Right hindlimb (tissue), 1 donor: ENCODE measurements around the gene ATG16L1.

Experiments
- DNase-seq: peaks from one replicate; pipeline ENCODE4 v3.0.0-alpha.2; 2018

ATG16L1 gene

GRCh38 chr2:233261819-233262555 lies 10.5 kb downstream of the ATG16L1 start:
- DNase-seq, result no peak

DNA sequence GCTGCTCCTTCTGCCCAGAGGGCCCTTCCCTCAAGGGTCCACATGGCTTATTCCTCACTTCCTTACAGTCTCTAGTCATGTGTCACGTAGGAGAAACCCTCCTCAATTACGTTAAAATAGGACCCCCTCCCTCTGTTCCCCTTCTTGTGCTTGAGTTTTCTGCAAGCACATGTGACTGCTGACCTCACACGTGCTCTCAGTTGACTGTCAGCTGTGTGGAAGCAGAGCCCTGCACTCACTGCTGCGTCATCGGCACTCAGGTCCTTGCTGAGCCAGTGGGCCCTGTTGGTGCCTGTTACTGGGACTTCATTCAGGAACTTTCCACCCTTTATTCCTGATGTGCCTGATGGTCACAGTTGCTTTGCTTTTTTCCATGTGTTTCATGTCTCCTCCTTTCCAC lies 11.1 kb downstream of the ATG16L1 start:
- DNase-seq, result no peak

DNA sequence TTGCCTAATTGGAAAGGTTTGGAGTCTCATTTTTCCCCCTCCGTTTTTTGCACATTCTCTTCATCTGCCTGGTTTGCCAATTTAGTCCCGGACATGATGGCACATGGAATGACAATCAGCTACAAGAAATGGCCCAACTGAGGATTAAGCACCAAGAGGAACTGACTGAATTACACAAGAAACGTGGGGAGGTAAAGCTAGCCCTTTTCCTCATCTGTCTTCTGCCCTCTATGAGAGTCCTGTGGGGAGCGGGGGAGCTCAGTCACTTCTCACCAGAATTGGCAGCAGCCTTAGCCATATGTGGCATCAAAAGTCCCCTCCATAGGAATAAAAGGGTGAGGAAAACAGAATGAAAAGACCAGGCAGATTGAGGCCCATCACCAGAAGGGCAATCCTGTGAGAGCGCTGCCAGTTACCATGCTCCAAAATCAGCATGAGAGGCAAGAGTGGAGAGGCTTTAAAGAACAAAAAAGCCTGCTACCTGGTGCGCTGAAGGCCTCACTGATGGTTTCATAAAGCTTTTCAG lies 11.6 kb downstream of the ATG16L1 start:
- DNase-seq, result no peak

DNA sequence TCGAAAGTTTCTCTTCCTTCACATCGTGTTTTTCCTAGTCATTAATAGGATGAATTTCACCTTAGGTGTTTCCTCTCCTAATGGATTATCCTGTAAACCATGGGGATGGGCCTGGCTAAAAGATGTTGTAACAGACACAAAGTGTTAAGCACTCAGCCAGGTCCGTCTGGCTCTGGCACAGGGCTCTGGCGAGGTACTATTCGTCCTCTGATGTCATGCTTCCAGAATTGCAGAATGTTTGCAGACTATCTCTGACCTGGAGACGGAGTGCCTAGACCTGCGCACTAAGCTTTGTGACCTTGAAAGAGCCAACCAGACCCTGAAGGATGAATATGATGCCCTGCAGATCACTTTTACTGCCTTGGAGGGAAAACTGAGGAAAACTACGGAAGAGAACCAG lies 13.2 kb downstream of the ATG16L1 start:
- no peak for DNase-seq

GRCh38 chr2:233265899-233266431 lies 14.5 kb downstream of the ATG16L1 start:
- no peak for DNase-seq

GRCh38 chr2:233266481-233266880 lies 15.0 kb downstream of the ATG16L1 start:
- no peak for DNase-seq

DNA sequence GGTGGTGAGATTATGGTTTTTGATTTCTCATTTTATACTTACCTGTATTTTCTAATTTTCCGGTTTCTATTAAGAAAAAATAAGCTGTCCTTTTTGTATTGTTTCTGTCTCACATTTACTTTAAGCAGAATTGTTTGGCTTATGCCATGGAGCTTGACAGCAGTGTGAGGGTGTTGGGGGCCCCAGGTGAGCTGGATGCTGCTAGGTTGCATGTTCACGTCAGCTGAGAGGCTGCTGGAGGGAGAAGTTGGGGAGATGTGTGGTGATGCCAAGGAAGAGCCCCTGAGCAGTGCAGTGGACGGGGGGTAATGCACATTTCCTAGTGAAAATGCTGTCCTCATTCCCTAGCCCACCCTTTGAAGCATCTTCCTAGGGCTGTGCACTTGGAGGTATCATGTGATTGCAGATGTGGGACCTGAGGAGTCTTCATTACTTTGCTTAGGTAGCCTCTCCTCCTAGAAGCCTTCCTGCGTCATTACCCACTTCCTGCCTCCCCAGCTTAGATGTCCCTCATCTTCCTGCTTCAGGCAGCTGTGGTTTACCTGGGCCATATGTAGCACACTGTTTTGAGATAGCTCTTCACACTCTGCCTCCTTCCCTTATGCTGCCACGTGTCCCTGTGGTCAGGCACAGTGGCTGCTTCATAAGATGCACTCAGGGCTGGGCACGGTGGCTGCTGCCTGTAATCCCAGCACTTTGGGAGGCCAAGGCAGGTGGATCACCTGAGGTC lies 16.2 kb downstream of the ATG16L1 start:
- DNase-seq, result no peak

GRCh38 chr2:233270366-233270765 lies 18.9 kb downstream of the ATG16L1 start:
- DNase-seq, result no peak

DNA sequence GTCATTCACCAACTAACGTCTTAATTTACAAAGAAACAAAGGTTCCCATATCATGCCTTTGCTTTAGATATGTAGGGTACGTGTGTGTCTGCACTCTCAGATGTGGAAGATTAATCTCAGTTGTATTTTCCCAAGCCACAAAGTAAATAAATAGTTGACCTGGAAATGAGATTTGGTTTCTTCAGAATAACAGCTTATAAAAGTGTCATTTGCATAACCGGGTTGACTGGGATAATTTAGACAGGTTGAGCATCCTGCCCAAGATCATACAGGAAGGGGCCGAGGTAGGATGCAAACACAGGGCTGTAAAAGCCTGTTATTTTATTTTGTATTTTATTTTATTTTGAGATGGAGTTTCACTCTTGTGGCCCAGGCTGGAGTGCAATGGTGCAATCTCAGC lies 19.5 kb downstream of the ATG16L1 start:
- no peak for DNase-seq

GRCh38 chr2:233271693-233272092 lies 20.2 kb downstream of the ATG16L1 start:
- DNase-seq, result no peak

GRCh38 chr2:233273120-233273519 lies 21.6 kb downstream of the ATG16L1 start:
- no peak for DNase-seq

GRCh38 chr2:233275223-233275622 lies 23.8 kb downstream of the ATG16L1 start:
- no peak for DNase-seq

DNA sequence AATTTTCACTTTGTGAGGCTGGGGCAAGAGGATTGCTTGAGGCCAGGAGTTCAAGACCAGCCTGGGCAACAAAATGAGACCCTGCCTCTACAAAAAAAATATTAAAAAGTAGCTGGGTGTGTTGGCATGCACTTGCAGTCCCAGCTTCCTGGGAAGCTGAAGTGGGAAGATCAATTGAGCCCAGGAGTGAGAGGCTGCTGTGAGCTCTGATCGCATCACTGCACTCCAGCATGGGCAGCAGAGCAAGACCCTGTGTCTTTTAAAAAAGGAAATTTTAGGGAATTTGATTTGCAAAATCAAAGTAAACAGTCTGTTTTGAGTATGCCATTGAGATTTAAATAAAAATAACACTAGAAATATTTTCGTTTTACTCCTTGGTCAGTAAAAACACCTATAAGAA lies 27.4 kb downstream of the ATG16L1 start:
- DNase-seq, result no peak

DNA sequence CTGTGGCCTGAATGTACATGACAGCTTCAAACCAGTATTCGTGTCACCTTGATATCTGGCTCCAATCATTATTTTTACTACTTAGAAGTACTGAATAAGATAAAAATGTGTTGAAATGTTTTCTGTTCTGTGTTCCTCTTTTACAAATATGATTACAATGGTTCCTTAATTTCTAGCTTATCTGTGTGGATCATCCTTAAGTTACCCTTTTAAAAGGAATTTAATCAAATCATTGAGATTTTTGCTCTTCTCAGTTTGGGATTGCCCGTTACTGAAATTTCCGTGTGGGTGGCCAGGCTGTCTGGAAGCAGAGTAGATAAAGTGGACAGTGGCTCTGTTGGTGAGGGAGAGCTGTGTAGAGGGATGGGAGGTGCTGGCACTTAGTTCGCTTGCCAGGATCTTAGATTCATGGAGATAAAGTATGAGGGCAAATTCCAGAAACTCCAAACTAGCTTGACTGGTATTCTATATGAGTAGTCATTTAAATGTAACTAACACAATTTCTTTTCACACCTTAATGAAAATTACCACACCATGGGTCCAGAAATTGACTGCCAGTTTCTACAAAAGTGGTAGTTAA lies 28.7 kb downstream of the ATG16L1 start:
- DNase-seq, result no peak

DNA sequence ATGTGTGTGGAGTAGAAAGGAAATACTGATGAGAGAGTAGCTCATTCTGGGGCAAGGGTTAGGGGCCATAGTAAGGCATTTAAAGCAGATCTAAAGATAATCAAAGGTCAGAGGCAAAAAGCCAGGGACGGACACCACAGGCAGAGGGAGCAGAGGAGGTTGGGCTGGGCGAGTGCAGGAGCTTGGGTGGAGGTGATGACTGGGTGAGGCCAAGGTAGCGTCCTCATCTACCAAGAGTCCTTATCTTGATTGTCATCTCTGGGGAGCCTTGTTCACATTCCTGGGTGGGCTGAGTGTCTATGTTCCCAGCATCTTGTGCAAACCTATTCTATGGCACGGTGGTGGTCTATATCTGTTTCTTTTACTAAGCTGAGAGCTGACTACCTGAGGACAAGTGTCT lies 30.1 kb downstream of the ATG16L1 start:
- DNase-seq, result no peak

GRCh38 chr2:233281992-233282603 lies 30.6 kb downstream of the ATG16L1 start:
- no peak for DNase-seq

GRCh38 chr2:233285921-233286320 lies 34.4 kb downstream of the ATG16L1 start:
- DNase-seq, result no peak

DNA sequence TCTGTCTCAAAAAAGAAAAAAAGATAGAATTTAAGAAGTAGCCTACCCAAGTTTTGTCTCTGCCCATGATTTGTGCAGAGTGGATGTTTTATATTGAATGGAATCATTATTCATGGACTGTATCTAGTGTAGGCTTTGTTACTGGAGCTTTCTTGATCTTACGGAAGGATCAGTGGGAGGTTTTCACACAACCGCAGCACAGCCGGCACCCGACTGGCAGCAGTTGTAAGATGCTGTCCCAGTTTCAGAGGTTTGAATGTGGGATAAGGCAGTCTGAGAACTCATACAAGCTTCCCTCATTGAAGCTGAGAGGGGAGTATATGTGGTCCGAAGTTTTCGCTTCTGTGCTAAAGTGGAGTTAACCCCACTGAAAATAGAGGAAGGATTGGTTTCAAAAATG lies 36.4 kb downstream of the ATG16L1 start:
- no peak for DNase-seq

DNA sequence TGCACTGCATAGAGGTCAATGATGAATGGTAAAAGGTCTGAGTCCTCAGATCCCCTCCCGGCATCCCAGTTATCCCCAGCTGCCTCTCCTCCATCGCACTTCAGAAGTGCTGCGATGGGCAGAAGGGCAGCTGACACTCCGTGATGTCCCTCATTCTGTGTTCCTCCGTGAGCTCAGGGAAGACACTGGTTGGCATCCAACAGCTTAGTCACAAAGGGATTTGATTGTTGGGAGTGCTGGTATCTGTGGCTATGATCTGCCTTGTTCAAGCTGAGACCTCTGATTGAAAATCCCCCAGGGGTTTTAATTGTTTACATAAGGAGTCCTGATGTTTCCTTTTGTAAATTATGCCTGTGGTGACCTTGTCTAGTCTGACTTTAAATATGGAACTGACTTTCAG lies 37.2 kb downstream of the ATG16L1 start:
- no peak for DNase-seq

GRCh38 chr2:233289648-233290047 lies 38.2 kb downstream of the ATG16L1 start:
- no peak for DNase-seq

DNA sequence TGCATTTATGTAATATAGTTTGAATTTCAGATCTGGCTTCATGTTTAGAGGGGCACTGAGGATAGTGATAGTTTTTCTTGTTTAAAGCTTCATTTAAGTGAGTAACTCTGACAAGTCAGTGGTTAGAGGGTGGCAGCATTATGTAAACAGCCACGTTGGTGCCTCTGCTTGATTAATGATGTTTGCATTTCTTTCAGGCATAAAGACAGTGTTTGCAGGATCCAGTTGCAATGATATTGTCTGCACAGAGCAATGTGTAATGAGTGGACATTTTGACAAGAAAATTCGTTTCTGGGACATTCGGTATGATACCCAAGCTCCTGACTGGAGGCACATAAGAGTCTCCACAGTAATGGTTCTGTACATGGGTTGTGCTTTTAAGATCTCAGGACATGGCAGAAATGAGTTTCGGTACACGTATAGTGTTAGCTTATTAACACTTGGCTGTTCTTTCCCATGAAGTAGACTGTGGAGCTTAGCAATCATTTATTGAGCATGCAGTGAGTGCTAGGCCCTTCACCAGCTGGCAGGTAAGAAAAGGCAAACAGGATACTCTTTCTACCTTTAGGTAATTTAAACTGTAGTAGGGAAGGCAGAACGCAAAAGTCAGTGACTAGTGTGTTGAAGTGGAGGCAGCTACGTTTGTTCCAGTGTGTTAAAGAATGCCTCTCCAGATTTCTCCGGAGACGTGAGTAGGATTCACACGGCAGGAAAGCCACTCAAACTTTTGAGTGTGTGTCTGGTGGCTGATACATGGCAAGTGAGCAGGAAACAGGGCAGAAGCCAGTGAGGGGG lies 38.8 kb downstream of the ATG16L1 start:
- no peak for DNase-seq

- DNase-seq, result no peak
Observed at GRCh38 chr2:233295891-233296290, 44.4 kb downstream of the ATG16L1 start.
